HepG2 (cell line): ENCODE results near the gene NSD1. TPM values are rescaled to one million over a fixed set of nuclear protein-coding genes. Genes with fewer than 3 reads are reported as not detected.

Experiments used
- ARNT2 ChIP-seq: sonication (generic); formaldehyde crosslinking; IDR thresholded peaks from 2 replicates; pipeline ENCODE4 v1.8.0; 2022; ENCODE audit warnings: mild to moderate bottlenecking, low read depth, missing genetic modification reagents, moderate library complexity
- JDP2 ChIP-seq: sonication (generic); formaldehyde crosslinking; IDR thresholded peaks from 2 replicates; pipeline ENCODE4 v1.8.1; 2022; ENCODE audit warnings: missing genetic modification reagents, borderline replicate concordance
- MEIS2 ChIP-seq: sonication (generic); formaldehyde crosslinking; IDR thresholded peaks from 2 replicates; pipeline ENCODE4 v1.9.0; 2021; ENCODE audit warnings: mild to moderate bottlenecking, missing genetic modification reagents
- ZFAT ChIP-seq: sonication (generic); formaldehyde crosslinking; conservative IDR thresholded peaks from 2 replicates; pipeline ENCODE4 v1.8.1; 2023; ENCODE audit warnings: missing genetic modification reagents, inconsistent platforms
- ZNF263 ChIP-seq: sonication (generic); formaldehyde crosslinking; IDR thresholded peaks from 2 replicates; pipeline ENCODE4 v1.4.0; 2020; ENCODE audit warnings: missing genetic modification reagents
- ZNF333 ChIP-seq: sonication (generic); formaldehyde crosslinking; IDR thresholded peaks from 2 replicates; pipeline ENCODE4 v1.4.0; 2020; ENCODE audit warnings: mild to moderate bottlenecking, missing genetic modification reagents, borderline replicate concordance
- ZNF33B ChIP-seq: sonication (generic); formaldehyde crosslinking; IDR thresholded peaks from 2 replicates; pipeline ENCODE4 v1.5.1; 2020; ENCODE audit warnings: mild to moderate bottlenecking, missing genetic modification reagents
- ZNF674 ChIP-seq: sonication (generic); formaldehyde crosslinking; IDR thresholded peaks from 2 replicates; pipeline ENCODE4 v1.5.0; 2020; ENCODE audit warnings: low read depth, mild to moderate bottlenecking, missing genetic modification reagents
- ZNF709 ChIP-seq: sonication (generic); formaldehyde crosslinking; IDR thresholded peaks from 2 replicates; pipeline ENCODE4 v1.5.0; 2020; ENCODE audit warnings: mild to moderate bottlenecking, missing genetic modification reagents
- ZNF724P ChIP-seq: sonication (generic); formaldehyde crosslinking; IDR thresholded peaks from 2 replicates; pipeline ENCODE4 v1.8.0; 2022; ENCODE audit warnings: missing genetic modification reagents, borderline replicate concordance
- polyA plus RNA-seq, 8 experiments: library from polyadenylated mRNA; depleted of rRNA in 3 of 8; stranded (reverse) in 7 of 8; unstranded in 1 of 8; fragments of >200 nt; fragmentation: Illumina TruSeq in 4 of 8; extraction: Trizol in 4 of 8; gene quantifications; 2 replicates each; pipeline versions ENCODE4 v1.2.1 to v1.2.3, GENCODE V29; 2011 to 2016; ENCODE audit warnings: low read depth in 4 of 8, missing spikeins in 1 of 8, mixed read lengths in 1 of 8; ENCODE audit not compliant: insufficient read depth in 1 of 8
- total RNA-seq, 5 experiments: library from RNA; depleted of rRNA; stranded (reverse); fragments of >200 nt; fragmentation: Illumina TruSeq; extraction: Trizol; gene quantifications; 2 replicates each; pipeline ENCODE4 v1.2.3, GENCODE V29; 2016; ENCODE audit warnings: low read depth in 1 of 5
- TF ChIP-seq, protein P1 (sequence below): sonication (generic); formaldehyde crosslinking; IDR thresholded peaks from 2 replicates; pipeline ENCODE4 v1.4.0; 2020; ENCODE audit warnings: mild to moderate bottlenecking, missing genetic modification reagents
- TF ChIP-seq, protein P2 (sequence below): sonication (generic); formaldehyde crosslinking; IDR thresholded peaks from 2 replicates; pipeline ENCODE4; 2020; ENCODE audit warnings: missing genetic modification reagents, mild to moderate bottlenecking, borderline replicate concordance
- TF ChIP-seq, protein P3 (sequence below): sonication (generic); formaldehyde crosslinking; IDR thresholded peaks from 2 replicates; pipeline ENCODE4 v1.4.0; 2020; ENCODE audit warnings: missing genetic modification reagents
- TF ChIP-seq, protein P4 (sequence below): sonication (generic); formaldehyde crosslinking; conservative IDR thresholded peaks from 2 replicates; pipeline ENCODE4 v1.4.0; 2020; ENCODE audit warnings: missing genetic modification reagents

NSD1 gene
- total and polyA plus RNA-seq, 2 of the 13 experiments (the other 11 are each of a cell fraction or from before 2014, with no cell fraction given): 0.01 to 0.09 TPM

DNA sequence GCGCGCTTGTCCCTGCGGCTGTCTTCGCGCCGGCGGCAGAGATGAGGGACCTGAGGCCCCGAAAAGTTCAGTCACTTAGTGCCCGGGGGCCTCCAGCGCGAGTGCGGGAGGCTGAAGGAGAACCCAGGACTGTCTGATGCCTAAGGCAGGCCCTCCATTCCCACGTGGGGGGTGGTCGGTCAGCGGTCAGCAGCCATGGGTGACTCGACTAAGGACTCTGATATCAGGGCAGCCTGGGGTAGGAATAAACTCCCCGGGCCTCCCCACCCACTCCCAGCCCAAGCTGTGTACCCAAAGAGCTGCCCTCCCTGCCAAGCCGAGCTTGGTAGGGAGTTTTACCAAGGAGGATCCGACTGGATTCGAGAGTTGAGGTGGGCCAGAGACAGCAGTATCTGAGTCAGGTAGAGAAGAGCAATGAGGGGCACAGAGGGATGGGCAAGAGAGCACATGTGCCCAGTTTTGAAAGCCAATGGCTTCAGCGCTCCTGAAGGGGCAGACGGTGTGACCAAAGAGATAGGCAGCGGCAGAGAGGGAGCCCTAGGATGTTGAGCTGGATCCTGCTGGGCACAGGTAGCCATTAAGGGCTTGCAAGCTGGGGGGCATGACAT is 46.1 kb upstream of the NSD1 start (continued):
- TF ChIP-seq, protein P1, sequence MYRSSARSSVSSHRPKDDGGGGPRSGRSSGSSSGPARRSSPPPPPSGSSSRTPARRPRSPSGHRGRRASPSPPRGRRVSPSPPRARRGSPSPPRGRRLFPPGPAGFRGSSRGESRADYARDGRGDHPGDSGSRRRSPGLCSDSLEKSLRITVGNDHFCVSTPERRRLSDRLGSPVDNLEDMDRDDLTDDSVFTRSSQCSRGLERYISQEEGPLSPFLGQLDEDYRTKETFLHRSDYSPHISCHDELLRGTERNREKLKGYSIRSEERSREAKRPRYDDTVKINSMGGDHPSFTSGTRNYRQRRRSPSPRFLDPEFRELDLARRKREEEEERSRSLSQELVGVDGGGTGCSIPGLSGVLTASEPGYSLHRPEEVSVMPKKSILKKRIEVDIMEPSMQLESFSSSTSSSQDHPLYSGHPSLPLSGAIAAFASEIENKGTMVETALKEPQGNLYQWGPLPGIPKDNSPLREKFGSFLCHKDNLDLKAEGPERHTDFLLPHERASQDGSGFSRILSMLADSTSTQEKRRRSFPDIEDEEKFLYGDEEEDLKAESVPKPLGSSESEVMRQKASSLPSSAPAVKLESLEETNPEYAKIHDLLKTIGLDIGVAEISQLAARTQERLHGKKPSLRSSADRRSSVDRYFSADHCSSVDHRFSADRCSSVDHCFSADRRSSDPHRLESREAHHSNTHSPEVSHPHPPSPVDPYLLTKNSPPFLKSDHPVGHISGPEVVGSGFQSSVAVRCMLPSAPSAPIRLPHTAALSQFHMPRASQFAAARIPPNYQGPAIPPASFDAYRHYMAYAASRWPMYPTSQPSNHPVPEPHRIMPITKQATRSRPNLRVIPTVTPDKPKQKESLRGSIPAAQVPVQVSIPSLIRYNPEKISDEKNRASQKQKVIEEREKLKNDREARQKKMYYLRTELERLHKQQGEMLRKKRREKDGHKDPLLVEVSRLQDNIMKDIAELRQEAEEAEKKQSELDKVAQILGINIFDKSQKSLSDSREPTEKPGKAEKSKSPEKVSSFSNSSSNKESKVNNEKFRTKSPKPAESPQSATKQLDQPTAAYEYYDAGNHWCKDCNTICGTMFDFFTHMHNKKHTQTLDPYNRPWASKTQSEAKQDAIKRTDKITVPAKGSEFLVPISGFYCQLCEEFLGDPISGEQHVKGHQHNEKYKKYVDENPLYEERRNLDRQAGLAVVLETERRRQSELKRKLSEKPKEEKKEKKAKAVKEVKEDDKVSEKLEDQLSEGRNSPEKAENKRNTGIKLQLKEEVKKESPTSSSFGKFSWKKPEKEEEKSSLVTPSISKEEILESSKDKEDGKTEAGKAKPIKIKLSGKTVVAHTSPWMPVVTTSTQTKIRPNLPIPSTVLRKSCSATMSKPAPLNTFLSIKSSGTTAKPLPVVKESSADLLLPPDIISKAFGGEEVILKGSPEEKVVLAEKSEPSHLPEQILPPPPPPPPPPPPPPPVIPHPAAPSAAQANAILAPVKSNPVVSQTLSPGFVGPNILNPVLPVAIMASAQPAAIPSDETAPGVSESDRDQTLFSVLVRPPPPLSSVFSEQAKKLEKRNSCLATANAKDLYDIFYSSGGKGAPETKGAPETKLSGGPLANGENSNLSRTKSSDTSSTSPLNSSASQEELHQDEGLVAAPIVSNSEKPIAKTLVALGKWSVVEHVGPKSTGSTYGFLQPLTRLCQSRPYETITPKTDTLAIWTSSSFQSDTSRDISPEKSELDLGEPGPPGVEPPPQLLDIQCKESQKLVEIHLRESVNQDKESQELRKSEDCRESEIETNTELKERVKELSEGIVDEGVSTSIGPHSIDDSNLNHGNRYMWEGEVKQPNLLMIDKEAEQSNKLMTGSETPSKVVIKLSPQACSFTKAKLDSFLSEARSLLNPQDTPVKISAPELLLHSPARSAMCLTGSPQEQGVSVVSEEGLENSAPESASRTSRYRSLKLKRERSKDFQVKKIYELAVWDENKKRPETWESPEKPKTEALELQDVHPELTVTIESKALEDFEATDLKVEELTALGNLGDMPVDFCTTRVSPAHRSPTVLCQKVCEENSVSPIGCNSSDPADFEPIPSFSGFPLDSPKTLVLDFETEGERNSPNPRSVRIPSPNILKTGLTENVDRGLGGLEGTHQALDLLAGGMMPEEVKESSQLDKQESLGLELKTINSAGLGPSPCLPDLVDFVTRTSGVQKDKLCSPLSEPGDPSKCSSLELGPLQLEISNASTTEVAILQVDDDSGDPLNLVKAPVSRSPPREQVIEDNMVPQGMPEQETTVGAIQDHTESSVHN (CRISPR knock-in tag): no peak
- no peak for TF ChIP-seq ZNF333 (CRISPR knock-in tag)
- TF ChIP-seq, protein P2, sequence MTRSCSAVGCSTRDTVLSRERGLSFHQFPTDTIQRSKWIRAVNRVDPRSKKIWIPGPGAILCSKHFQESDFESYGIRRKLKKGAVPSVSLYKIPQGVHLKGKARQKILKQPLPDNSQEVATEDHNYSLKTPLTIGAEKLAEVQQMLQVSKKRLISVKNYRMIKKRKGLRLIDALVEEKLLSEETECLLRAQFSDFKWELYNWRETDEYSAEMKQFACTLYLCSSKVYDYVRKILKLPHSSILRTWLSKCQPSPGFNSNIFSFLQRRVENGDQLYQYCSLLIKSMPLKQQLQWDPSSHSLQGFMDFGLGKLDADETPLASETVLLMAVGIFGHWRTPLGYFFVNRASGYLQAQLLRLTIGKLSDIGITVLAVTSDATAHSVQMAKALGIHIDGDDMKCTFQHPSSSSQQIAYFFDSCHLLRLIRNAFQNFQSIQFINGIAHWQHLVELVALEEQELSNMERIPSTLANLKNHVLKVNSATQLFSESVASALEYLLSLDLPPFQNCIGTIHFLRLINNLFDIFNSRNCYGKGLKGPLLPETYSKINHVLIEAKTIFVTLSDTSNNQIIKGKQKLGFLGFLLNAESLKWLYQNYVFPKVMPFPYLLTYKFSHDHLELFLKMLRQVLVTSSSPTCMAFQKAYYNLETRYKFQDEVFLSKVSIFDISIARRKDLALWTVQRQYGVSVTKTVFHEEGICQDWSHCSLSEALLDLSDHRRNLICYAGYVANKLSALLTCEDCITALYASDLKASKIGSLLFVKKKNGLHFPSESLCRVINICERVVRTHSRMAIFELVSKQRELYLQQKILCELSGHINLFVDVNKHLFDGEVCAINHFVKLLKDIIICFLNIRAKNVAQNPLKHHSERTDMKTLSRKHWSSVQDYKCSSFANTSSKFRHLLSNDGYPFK (CRISPR knock-in tag): peak; percentile 52; the same call in 1 of the 2 replicates
- no peak for TF ChIP-seq ZNF33B (CRISPR knock-in tag)
- no peak for TF ChIP-seq ARNT2 (CRISPR knock-in tag)
- TF ChIP-seq MEIS2 (CRISPR knock-in tag): no peak
- TF ChIP-seq, protein P3, sequence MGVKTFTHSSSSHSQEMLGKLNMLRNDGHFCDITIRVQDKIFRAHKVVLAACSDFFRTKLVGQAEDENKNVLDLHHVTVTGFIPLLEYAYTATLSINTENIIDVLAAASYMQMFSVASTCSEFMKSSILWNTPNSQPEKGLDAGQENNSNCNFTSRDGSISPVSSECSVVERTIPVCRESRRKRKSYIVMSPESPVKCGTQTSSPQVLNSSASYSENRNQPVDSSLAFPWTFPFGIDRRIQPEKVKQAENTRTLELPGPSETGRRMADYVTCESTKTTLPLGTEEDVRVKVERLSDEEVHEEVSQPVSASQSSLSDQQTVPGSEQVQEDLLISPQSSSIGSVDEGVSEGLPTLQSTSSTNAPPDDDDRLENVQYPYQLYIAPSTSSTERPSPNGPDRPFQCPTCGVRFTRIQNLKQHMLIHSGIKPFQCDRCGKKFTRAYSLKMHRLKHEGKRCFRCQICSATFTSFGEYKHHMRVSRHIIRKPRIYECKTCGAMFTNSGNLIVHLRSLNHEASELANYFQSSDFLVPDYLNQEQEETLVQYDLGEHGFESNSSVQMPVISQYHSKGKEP (CRISPR knock-in tag): no peak; the same call in 1 of the 2 replicates
- TF ChIP-seq JDP2 (CRISPR knock-in tag): no peak
- no peak for TF ChIP-seq ZNF674 (CRISPR knock-in tag)
- TF ChIP-seq ZFAT (CRISPR knock-in tag): no peak
- TF ChIP-seq ZNF724P (CRISPR knock-in tag): no peak
- no peak for TF ChIP-seq ZNF263 (CRISPR knock-in tag)
- TF ChIP-seq, protein P4, sequence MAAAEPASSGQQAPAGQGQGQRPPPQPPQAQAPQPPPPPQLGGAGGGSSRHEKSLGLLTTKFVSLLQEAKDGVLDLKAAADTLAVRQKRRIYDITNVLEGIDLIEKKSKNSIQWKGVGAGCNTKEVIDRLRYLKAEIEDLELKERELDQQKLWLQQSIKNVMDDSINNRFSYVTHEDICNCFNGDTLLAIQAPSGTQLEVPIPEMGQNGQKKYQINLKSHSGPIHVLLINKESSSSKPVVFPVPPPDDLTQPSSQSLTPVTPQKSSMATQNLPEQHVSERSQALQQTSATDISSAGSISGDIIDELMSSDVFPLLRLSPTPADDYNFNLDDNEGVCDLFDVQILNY: no peak
- no peak for TF ChIP-seq ZNF709 (CRISPR knock-in tag)
